GM21825 (cell line): Measurements from ENCODE around the gene MAOB.

Experiments
- ATAC-seq: cut with Tn5 transposase; IDR thresholded peaks from one replicate; pipeline ENCODE4 v1.9.1; 2021; ENCODE audit warnings: mild to moderate bottlenecking, moderate library complexity; ENCODE audit not compliant: unreplicated experiment

Gene MAOB

GRCh38 chrX:43861750-43862149 lies 20.5 kb downstream of the MAOB start:
- no peak for ATAC-seq

- ATAC-seq, result no peak
Measured at GRCh38 chrX:43860646-43861370, 21.4 kb downstream of the MAOB start.

DNA sequence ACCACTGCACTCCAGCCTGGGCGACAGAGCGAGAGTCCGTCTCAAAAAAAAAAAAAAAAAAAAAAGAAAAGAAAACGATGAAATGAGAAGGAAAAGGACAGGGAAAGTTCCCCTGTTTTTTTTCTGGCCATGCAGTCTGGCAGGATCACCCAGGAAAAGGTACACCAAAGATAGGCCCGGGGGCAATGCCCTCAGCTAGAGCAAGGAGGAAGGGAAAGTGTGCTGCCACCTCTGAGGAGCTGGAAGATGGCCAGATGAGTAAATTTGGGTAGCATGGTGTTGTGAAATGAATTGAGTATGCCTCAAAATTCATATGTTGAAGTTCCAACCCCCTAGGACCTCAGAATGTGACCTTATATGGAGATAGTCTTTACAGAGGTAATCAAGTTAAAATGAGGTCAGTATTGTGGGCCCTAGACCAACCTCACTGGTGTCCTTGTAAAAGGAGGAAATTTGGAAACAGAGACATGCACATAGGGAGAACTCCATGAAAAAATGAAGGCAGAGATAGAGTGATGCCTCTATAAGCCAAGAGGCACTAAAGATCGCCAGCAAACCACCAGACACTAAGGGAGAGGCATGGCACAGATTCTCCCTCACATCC lies 28.9 kb downstream of the MAOB start:
- ATAC-seq, result no peak

DNA sequence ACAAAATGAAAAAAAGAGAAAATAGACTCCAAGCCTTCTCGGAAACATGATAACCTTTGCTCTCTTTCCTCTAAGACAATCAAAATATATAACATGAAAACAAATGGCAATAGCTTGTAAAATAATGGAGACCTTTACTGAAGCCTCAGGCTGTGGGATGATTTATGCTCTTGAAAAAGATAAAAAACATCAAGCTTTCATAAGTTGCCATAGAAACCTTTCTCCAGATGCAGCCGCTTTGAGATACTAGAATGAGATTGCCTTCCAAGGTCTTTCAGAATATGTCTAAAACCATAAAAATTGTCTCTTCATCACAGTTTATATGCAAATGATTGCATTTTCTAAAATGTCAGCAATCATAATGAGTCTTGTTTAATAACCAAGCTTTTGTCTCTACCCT lies 31.6 kb downstream of the MAOB start:
- ATAC-seq, result no peak

DNA sequence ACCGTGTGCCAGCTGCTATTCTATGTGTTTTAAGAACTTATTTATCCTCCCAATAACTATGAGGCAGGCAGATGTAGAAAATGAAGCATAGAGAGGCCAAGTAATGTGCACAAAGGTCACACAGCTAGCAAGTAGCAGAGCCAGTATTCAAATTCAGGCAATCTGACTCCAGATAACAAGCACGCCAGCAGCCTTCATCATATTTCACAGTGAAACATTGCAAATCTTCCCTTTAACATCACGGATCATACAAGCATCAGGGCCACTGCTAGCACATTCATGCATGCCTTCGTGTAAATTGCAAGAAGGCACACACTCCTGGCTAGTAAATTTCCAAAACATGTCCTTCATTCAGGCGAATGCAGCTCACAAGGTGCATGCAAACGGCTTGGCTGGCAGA lies 33.1 kb downstream of the MAOB start:
- no peak for ATAC-seq

DNA sequence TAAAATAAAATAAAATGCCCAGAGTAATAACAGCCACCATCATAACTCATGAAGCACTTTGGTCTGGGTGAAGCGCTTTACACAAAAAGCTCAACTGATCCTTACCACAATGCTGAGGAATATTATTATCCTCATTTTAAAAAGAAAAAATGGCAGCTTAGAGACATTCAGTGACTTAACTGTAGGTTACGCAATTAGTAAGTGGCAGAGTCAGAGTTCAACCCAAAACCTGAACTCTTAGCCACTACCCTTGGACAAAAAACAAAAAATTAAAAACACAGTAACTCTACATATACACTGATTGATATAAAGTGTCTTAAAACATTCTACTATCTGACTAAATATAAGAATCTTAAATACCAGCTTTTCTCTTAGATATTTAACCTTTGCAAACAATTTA lies 34.9 kb downstream of the MAOB start:
- no peak for ATAC-seq

DNA sequence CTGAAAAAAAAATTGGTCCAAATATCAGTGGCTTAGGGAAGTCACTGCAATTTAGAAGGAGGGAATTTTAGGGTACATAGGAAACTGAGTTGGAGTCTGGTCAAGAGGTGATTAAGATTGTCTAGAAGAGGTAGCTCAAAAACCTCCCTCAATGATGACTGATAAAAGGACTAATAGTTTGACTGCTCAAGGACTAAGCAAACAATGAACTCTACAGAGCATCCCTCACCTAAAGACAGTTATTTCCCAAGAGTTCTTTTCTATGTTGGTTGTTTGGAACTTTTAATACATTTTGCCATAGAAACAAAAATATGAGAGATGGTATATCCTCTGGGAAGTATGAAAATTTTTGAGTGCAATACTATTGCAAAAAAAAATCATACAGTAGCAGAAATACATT lies 35.7 kb downstream of the MAOB start:
- ATAC-seq, result no peak

GRCh38 chrX:43845776-43846175 lies 36.5 kb downstream of the MAOB start:
- ATAC-seq, result no peak

DNA sequence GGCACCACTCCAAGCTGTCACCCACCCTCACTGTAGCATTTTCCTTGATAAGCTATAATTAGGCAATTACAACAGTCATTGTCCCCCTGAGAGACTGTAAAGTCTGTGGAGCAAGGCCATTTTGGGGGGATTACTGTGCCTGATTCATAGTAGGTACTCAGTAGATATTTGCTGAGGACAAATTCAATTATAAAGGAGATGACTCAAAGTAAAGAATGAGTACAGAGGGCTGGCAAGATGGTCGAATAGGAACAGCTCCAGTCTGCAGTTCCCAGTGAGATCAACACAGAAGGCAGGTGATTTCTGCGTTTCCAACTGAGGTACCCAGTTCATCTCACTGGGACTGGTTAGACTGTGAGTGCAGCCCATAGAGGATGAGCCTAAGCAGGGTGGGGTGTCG lies 42.0 kb downstream of the MAOB start:
- no peak for ATAC-seq

DNA sequence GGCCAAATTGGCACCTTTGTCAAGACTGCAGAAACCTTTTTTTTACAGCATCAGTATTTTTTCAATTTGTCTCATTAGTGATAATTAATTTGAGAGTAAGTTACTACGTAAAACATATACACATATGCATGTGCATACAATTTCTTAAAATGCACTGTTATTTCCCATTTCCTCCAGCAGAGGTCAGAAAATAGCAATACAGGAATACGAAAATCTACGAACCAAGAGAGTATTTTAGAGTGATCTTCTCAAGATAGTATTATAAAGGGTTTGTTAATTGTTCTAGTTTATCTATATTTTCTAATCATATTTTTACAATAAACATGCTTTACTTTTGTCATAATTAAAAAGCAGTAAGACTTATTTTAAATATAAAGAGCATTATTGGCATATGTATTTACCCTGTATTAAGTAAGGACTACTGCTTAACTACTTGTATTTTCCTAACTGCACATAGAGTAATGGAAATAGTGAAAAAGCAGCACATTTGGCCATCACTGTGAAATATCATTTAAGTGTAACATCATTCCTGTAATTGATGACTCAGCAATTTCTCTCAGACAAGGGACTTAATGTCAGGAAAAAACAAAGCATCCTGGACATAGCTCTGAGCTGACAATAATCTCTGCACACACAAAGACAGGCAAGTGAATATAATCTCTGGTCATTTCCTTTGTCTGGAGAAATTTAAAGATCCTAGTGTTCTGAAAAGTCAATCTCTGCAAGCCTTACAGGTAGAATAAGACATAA lies 45.6 kb downstream of the MAOB start:
- no peak for ATAC-seq

DNA sequence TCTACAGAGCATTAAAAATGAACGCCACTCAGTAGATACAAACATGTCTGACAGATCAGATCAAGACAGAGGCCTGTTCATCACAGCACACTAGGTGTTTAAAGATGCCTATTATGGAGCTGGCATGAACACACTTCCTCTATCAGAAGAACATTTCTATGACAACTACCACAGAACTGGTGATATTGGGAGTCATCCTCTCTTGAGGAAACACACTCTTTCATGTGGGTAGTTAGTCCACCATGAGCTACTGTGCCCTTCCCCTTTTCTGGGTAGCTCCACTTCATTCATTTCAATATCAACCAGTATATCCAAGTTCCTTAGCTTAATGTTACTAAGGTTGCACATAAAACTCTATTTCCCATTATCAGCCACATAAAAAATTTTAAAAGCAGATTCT lies 46.7 kb downstream of the MAOB start:
- no peak for ATAC-seq

GRCh38 chrX:43827791-43828190 lies 54.5 kb downstream of the MAOB start:
- no peak for ATAC-seq

DNA sequence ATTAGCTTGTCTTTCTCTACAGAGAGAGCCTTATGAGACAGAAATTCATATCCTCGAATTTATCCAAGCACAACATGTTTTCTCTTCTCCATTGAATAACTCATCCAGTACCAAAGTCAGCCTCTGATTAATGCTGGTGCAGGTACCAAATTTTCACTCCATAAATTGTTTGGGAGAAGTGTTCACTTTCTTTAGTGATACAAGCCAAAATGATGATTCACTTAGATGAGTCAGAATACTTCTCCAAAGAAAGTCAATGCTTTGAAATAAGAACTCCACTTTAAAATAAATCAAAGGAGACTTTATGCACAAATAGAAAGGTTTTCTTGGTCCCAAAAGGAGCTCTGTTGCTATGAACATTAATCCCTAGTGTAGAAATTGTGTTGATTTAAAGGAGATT lies 60.2 kb downstream of the MAOB start:
- no peak for ATAC-seq

- ATAC-seq, result no peak
Measured at GRCh38 chrX:43817444-43817843, 64.8 kb downstream of the MAOB start.

DNA sequence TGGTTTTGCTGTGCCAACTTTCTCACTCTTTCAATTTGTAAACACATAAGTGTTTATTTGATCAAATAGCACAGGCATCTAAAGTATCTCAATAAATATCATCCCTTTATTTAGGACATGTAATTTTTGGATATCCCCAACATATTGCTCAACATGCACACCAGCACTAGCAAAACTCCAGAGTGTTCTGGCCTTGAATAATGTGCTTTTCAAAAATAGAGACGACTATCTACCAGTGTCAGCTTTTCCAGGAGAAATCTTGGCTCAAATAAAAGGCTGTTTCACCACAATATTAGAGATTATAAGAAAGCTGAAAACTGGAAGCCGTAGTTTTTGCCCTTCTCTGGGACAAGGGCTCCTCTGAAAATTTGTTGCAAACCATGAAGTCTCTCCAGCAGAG lies 67.0 kb downstream of the MAOB start:
- no peak for ATAC-seq

DNA sequence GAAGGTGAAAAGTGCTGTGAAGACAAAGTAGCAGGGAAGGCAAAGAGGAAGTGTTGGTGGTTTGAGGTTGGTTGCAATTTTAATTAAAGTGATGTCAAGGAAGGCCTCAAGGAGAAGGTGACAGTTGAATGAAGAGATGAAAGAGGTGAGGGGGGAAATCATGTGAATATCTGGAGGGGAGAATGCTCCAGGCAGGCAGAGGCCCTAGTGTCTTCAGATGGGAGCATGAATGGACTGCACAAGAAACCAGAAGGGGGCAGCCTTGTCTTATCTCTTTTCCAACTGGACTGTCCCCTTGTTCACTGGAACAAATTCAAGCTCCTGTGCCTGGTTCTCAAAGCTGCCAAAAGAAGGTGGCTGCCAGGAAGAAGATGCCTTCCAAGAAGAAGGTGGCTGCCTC lies 68.4 kb downstream of the MAOB start:
- ATAC-seq, result no peak

DNA sequence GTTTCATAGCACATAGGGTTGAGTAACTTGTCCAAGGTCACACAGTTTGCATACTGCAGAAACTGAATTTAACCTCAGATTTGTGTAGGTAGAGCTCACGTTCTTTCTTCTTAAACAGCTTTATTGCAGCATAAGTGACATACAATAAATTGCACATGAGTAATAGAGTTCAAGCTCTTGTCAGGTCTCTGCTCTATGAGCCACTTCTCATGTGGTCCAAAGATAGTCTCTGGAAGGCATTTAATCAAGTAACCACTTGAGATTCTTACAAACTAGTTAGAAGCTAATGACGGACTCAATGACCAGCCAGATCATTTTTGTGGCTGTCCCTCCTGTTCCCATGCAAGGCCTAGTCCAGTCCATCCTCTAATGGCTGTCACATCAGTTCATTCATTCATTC lies 68.9 kb downstream of the MAOB start:
- no peak for ATAC-seq

- no peak for ATAC-seq
Measured at GRCh38 chrX:43809463-43809862, 72.8 kb downstream of the MAOB start.

DNA sequence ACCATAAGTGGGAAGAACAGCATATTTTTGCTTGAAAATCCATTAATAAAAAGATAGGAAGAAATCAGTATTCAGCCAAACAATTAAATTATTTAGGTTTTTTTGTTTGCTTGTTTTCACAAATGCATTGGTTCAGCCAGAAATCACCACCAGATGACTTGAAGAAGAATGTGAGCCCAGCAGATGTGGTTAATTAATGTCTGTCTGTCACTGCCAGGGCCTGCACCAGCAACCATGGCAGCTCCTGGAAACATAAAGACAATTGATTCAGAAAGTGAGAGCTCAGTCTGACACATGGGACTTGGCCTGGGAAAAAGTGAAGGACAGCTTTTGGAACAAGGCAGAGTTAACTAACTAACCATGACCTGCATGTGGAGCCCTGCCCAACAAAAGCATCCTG lies 74.0 kb downstream of the MAOB start:
- no peak for ATAC-seq

GRCh38 chrX:43805579-43805978 lies 76.7 kb downstream of the MAOB start:
- ATAC-seq, result no peak

DNA sequence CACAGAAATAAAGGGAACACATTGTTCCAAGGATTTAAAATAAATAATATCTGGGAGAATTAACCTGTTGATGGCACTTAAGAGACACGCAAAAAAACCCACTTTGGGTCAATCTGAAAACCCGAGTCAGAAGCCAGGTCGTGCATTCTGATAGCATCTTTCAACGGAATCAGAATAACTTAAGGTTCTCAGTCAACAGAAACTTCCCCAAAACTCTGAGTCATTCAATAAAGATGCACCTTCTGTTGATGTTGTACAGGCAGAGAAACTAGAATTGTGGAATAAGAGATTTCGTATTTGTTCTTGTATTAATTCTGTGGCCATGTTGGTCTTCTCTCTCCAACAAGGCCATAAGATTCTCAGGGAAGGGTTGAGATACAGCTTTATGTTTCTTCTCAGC lies 78.2 kb downstream of the MAOB start:
- no peak for ATAC-seq

DNA sequence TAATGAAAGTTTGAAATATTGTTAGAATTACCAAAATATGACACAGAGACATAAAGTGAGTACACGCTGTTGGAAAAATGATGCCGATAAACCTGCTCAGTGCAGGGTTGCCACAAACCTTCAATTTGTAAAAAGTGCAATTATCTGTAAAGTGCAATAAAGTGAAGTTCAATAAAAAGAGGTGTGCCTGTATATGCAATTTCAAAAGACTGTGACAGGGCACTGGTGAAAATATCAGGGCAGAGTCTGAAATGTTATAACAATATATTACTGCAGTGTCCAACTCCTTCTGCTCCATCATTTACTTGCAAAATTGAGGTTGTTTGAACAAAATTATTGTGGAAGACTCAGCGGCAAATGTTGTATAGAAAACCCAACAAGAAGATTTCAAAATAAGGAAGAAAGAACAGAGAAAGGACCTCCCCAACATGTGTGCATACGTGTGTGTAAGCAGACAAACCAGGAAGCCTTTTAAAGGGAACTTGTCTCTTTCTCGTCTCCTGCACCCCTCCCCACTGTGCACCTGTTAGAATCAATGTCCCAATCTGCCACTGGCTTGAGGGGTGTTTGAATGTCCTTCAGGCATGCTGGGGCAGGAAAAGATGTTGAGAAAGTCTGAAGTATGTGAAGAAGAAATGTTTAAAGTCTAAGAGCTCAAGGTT lies 96.2 kb downstream of the MAOB start:
- no peak for ATAC-seq
